HEK293 (cell line): ENCODE data around the gene TRPM6.

Experiments used
- CTCF ChIA-PET: fragments of 350-600 bp; formaldehyde crosslinking; extraction: SDS; loops from one replicate; lab custom pipeline; 2021; ENCODE audit warnings: antibody characterized with exemption; lab: Yijun Ruan, JAX
- POLR2A ChIA-PET: fragments of 300-600 bp; formaldehyde crosslinking; extraction: SDS; loops from one replicate; lab custom pipeline; 2020; ENCODE audit warnings: antibody characterized with exemption, inconsistent platforms; lab: Yijun Ruan, JAX
- H3K27ac ChIP-seq: fragments of 200-500 bp; sonication (Bioruptor generic); 2 replicates; pipeline ENCODE4 v1.5.1; 2014; ENCODE audit warnings: low read depth, low read length, control low read depth, inconsistent platforms; ENCODE audit errors: extremely low read depth
- H3K36me3 ChIP-seq, 2 experiments: fragments of 200-500 bp in 1 of 2; sonication (Bioruptor generic) in 1 of 2; 1 replicate in 1 of 2; 2 replicates in 1 of 2; pipeline ENCODE4 v1.5.1; 2014 to 2017; ENCODE audit warnings: inconsistent platforms in 2 of 2, low read length in 2 of 2; ENCODE audit not compliant: control insufficient read depth in 2 of 2, insufficient read depth in 1 of 2
- H3K4me1 ChIP-seq: fragments of 200-500 bp; sonication (Bioruptor generic); 2 replicates; pipeline ENCODE4 v1.5.1; 2014; ENCODE audit warnings: mild to moderate bottlenecking, low read length, inconsistent platforms; ENCODE audit not compliant: control insufficient read depth, insufficient read depth
- H3K4me3 ChIP-seq: 2 replicates; pipeline ENCODE4 v1.5.1; 2011; ENCODE audit warnings: low read depth, mild to moderate bottlenecking, control low read depth, low read length, moderate library complexity
- H3K9me3 ChIP-seq: fragments of 200-500 bp; sonication (Bioruptor generic); 2 replicates; pipeline ENCODE4 v1.5.1; 2014; ENCODE audit warnings: low read depth, low read length, inconsistent platforms; ENCODE audit not compliant: control insufficient read depth, insufficient read depth
- GLI4 ChIP-seq: fragments of 450-650 bp; formaldehyde crosslinking; IDR thresholded peaks from 2 replicates; pipeline ENCODE4 v1.5.1; 2016; ENCODE audit warnings: missing biosample characterization, missing genetic modification characterization
- HOXC10 ChIP-seq: sonication (generic); formaldehyde crosslinking; IDR thresholded peaks from 2 replicates; pipeline ENCODE4 v1.8.1; 2023; ENCODE audit warnings: mild to moderate bottlenecking, missing genetic modification reagents
- IKZF3 ChIP-seq: fragments of 450-650 bp; IDR thresholded peaks from 2 replicates; pipeline ENCODE4 v1.5.0; 2018; ENCODE audit warnings: missing biosample characterization, mild to moderate bottlenecking, missing genetic modification characterization, moderate library complexity
- INSM2 ChIP-seq: fragments of 450-650 bp; formaldehyde crosslinking; IDR thresholded peaks from 2 replicates; pipeline ENCODE4 v1.5.1; 2016; ENCODE audit warnings: missing biosample characterization, missing genetic modification characterization
- KLF1 ChIP-seq: fragments of 450-650 bp; formaldehyde crosslinking; IDR thresholded peaks from 2 replicates; pipeline ENCODE4 v1.5.1; 2016; ENCODE audit warnings: missing biosample characterization, missing genetic modification characterization
- RBAK ChIP-seq: fragments of 450-650 bp; formaldehyde crosslinking; IDR thresholded peaks from 2 replicates; pipeline ENCODE4 v1.5.1; 2016; ENCODE audit warnings: missing biosample characterization, missing genetic modification characterization
- SCRT1 ChIP-seq: fragments of 450-650 bp; formaldehyde crosslinking; IDR thresholded peaks from 2 replicates; pipeline ENCODE4 v1.5.1; 2016; ENCODE audit warnings: missing biosample characterization, missing genetic modification characterization, borderline replicate concordance
- SP7 ChIP-seq: fragments of 450-650 bp; formaldehyde crosslinking; IDR thresholded peaks from 2 replicates; pipeline ENCODE4 v1.5.1; 2016; ENCODE audit warnings: missing biosample characterization, missing genetic modification characterization
- WT1 ChIP-seq: fragments of 450-650 bp; formaldehyde crosslinking; IDR thresholded peaks from 2 replicates; pipeline ENCODE4 v1.5.1; 2016; ENCODE audit warnings: missing biosample characterization, missing genetic modification characterization
- ZBTB20 ChIP-seq: fragments of 450-650 bp; formaldehyde crosslinking; IDR thresholded peaks from 2 replicates; pipeline ENCODE4 v1.5.1; 2016; ENCODE audit warnings: missing biosample characterization, missing genetic modification characterization
- ZNF18 ChIP-seq: fragments of 450-650 bp; formaldehyde crosslinking; IDR thresholded peaks from 2 replicates; pipeline ENCODE4 v1.5.1; 2016; ENCODE audit warnings: missing biosample characterization, missing genetic modification characterization
- ZNF211 ChIP-seq: fragments of 450-650 bp; formaldehyde crosslinking; IDR thresholded peaks from 2 replicates; pipeline ENCODE4 v1.5.1; 2016; ENCODE audit warnings: low read depth, missing biosample characterization, missing genetic modification characterization
- ZNF24 ChIP-seq: fragments of 450-650 bp; formaldehyde crosslinking; IDR thresholded peaks from 2 replicates; pipeline ENCODE4 v1.5.1; 2016; ENCODE audit warnings: missing biosample characterization, missing genetic modification characterization
- ZNF324 ChIP-seq: fragments of 450-650 bp; formaldehyde crosslinking; IDR thresholded peaks from 2 replicates; pipeline ENCODE4 v1.5.1; 2016; ENCODE audit warnings: missing biosample characterization, missing genetic modification characterization
- ZNF37A ChIP-seq: fragments of 450-650 bp; IDR thresholded peaks from 2 replicates; pipeline ENCODE4 v1.5.1; 2018; ENCODE audit warnings: missing biosample characterization, missing genetic modification characterization
- ZNF391 ChIP-seq: fragments of 450-650 bp; formaldehyde crosslinking; IDR thresholded peaks from 2 replicates; pipeline ENCODE4 v1.5.1; 2016; ENCODE audit warnings: low read depth, missing biosample characterization, missing genetic modification characterization, borderline replicate concordance
- ZNF510 ChIP-seq: fragments of 450-650 bp; formaldehyde crosslinking; IDR thresholded peaks from 2 replicates; pipeline ENCODE4 v1.5.1; 2018; ENCODE audit warnings: mild to moderate bottlenecking, missing genetic modification characterization, missing biosample characterization; ENCODE audit not compliant: insufficient replicate concordance
- ZNF596 ChIP-seq: fragments of 450-650 bp; IDR thresholded peaks from 2 replicates; pipeline ENCODE4 v1.5.0; 2018; ENCODE audit warnings: missing biosample characterization, mild to moderate bottlenecking, missing genetic modification characterization, moderate library complexity
- ZNF670 ChIP-seq: fragments of 450-650 bp; formaldehyde crosslinking; IDR thresholded peaks from 2 replicates; pipeline ENCODE4 v1.5.1; 2016; ENCODE audit warnings: missing biosample characterization, missing genetic modification characterization, low read depth
- ZNF76 ChIP-seq: fragments of 450-650 bp; formaldehyde crosslinking; IDR thresholded peaks from 2 replicates; pipeline ENCODE4; 2016; ENCODE audit warnings: low read depth, missing biosample characterization, missing genetic modification characterization, borderline replicate concordance
- ZNF777 ChIP-seq: fragments of 450-650 bp; formaldehyde crosslinking; IDR thresholded peaks from 2 replicates; pipeline ENCODE4 v1.5.1; 2017; ENCODE audit warnings: missing biosample characterization, missing genetic modification characterization, borderline replicate concordance
- ZNF837 ChIP-seq: fragments of 450-650 bp; formaldehyde crosslinking; IDR thresholded peaks from 2 replicates; pipeline ENCODE4 v1.5.1; 2016; ENCODE audit warnings: missing biosample characterization, missing genetic modification characterization
- TF ChIP-seq, protein P1 (sequence below): fragments of 450-650 bp; formaldehyde crosslinking; IDR thresholded peaks from 2 replicates; pipeline ENCODE4 v1.5.1; 2016; ENCODE audit warnings: missing biosample characterization, missing genetic modification characterization

TRPM6 gene

GRCh38 chr9:74755355-74755754 lies 132.4 kb downstream of the TRPM6 start:
- H3K9me3 ChIP-seq, result no peaks in the 10 kb centered on the region
- POLR2A ChIA-PET, result no interaction called here
- TF ChIP-seq, protein P1, sequence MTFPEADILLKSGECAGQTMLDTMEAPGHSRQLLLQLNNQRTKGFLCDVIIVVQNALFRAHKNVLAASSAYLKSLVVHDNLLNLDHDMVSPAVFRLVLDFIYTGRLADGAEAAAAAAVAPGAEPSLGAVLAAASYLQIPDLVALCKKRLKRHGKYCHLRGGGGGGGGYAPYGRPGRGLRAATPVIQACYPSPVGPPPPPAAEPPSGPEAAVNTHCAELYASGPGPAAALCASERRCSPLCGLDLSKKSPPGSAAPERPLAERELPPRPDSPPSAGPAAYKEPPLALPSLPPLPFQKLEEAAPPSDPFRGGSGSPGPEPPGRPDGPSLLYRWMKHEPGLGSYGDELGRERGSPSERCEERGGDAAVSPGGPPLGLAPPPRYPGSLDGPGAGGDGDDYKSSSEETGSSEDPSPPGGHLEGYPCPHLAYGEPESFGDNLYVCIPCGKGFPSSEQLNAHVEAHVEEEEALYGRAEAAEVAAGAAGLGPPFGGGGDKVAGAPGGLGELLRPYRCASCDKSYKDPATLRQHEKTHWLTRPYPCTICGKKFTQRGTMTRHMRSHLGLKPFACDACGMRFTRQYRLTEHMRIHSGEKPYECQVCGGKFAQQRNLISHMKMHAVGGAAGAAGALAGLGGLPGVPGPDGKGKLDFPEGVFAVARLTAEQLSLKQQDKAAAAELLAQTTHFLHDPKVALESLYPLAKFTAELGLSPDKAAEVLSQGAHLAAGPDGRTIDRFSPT (tag by site-specific recombination), result no peak
- TF ChIP-seq ZNF391 (no peak), INSM2 (no peak), ZNF24 (tag by site-specific recombination) (no peak), ZNF211 (tag by site-specific recombination) (no peak), ZNF76 (tag by site-specific recombination) (no peak), ZNF510 (tag by site-specific recombination) (no peak), WT1 (tag by site-specific recombination) (no peak), GLI4 (no peak), HOXC10 (CRISPR knock-in tag) (no peak), ZNF324 (tag by site-specific recombination) (no peak), ZNF18 (tag by site-specific recombination) (no peak), IKZF3 (tag by site-specific recombination) (no peak), SP7 (no peak), ZBTB20 (no peak), ZNF670 (tag by site-specific recombination) (no peak), RBAK (tag by site-specific recombination) (no peak)
- TF ChIP-seq, all 188 proteins: peak for 0
- Histone ChIP-seq H3K27ac (no peak overlapping the region), H3K4me1 (no peaks in the 10 kb centered on the region), H3K36me3 (no peaks in the 10 kb centered on the region), H3K4me3 (no peak overlapping the region)
- CTCF ChIA-PET, result interaction anchor here (1.0 kb wide), 1 partner anchor 14 kb away, joined by 3 read pairs; no protein-coding TSS in a partner anchor

DNA sequence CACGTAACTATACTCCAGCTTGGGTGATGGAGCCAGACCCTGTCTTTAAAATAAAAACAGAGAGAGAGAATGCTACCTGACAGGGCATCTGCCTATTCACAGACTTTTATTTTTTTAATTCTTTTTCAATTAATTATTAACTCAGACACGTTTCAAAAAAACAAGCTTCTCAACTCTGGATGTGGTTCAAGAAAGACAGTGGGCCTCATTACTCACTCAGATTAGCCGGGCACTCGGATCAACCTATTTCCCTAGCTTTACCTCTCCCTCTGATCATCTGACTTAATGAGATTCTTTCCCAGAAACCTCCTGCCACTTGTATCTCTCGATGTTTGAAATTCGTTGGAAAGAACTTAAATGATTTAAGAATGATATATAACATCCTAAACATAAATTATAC lies 134.1 kb downstream of the TRPM6 start:
- TF ChIP-seq SCRT1 (tag by site-specific recombination) (no peak), ZNF596 (tag by site-specific recombination) (no peak), ZNF837 (tag by site-specific recombination) (no peak), KLF1 (no peak), ZNF777 (no peak), ZNF37A (tag by site-specific recombination) (no peak)

More for the DNA sequence above, 134.1 kb downstream of the TRPM6 start:
- Histone ChIP-seq H3K4me3 (no peak overlapping the region), H3K9me3 (no peaks in the 10 kb centered on the region), H3K36me3 (no peaks in the 10 kb centered on the region), H3K4me1 (no peaks in the 10 kb centered on the region), H3K27ac (no peak overlapping the region)
- ChIA-PET POLR2A (no interaction called here), CTCF (no interaction called here)
